Liver (tissue), 9 donors: Measurements from ENCODE around the gene CNTD1. TPM values are rescaled to one million over a fixed set of nuclear protein-coding genes. Genes with fewer than 3 reads are reported as not detected.

Source experiments
- DNase-seq: peaks from one replicate; pipeline ENCODE4 v3.0.0-alpha.2; 2017; ENCODE audit warnings: low spot score
- H3K27ac ChIP-seq, 2 donors: one replicate each; pipeline ENCODE4 v1.7.0; 2013; ENCODE audit warnings: inconsistent platforms in 2 of 2, low read length in 2 of 2, control low read depth in 1 of 2, low read depth in 1 of 2, mild to moderate bottlenecking in 1 of 2
- H3K27me3 ChIP-seq, 4 donors: one replicate each; pipeline versions ENCODE4 v1.6.1 to v1.7.0; 2013; ENCODE audit warnings: low read length in 3 of 4, inconsistent platforms in 1 of 4, mild to moderate bottlenecking in 1 of 4, moderate library complexity in 1 of 4; ENCODE audit not compliant: control insufficient read depth in 4 of 4, insufficient read depth in 4 of 4
- H3K36me3 ChIP-seq, 4 donors: one replicate each; pipeline versions ENCODE4 v1.6.1 to v1.7.0; 2013; ENCODE audit warnings: low read length in 3 of 4, mild to moderate bottlenecking in 3 of 4, low read depth in 1 of 4, moderate library complexity in 1 of 4; ENCODE audit not compliant: control insufficient read depth in 4 of 4, insufficient read depth in 3 of 4
- H3K4me1 ChIP-seq, 4 donors: one replicate each; pipeline versions ENCODE4 v1.6.1 to v1.7.0; 2013; ENCODE audit warnings: low read length in 3 of 4, mild to moderate bottlenecking in 3 of 4, moderate library complexity in 1 of 4; ENCODE audit not compliant: control insufficient read depth in 4 of 4, insufficient read depth in 4 of 4
- H3K4me3 ChIP-seq, 3 donors: one replicate each; pipeline versions ENCODE4 v1.6.1 to v1.7.0; 2013; ENCODE audit warnings: low read length in 3 of 3, control low read depth in 1 of 3, low read depth in 1 of 3, mild to moderate bottlenecking in 1 of 3
- H3K9ac ChIP-seq, 2 donors: one replicate each; pipeline ENCODE4 v1.7.0; 2013; ENCODE audit warnings: low read length in 2 of 2, mild to moderate bottlenecking in 2 of 2, moderate library complexity in 2 of 2, control low read depth in 1 of 2, low read depth in 1 of 2
- H3K9me3 ChIP-seq, 4 donors: one replicate each; pipeline versions ENCODE4 v1.6.1 to v1.7.0; 2013; ENCODE audit warnings: low read length in 3 of 4; ENCODE audit not compliant: control insufficient read depth in 4 of 4
- ATF3 ChIP-seq: IDR thresholded peaks from 2 replicates; pipeline ENCODE4 v1.6.1; 2016; ENCODE audit warnings: antibody characterized with exemption
- CTCF ChIP-seq: fragments of 150-350 bp; IDR thresholded peaks from 2 replicates; pipeline ENCODE4 v1.5.1; 2017; ENCODE audit warnings: improper control_type of control experiment, low read depth, low read length; ENCODE audit not compliant: missing input control
- EGR1 ChIP-seq, 2 donors: IDR thresholded peaks; 2 replicates each; pipeline ENCODE4 v1.6.1; 2016 to 2018; ENCODE audit warnings: antibody characterized with exemption in 2 of 2, low read depth in 2 of 2
- FOXA1 ChIP-seq: IDR thresholded peaks from 2 replicates; pipeline ENCODE4 v1.6.1; 2016; ENCODE audit warnings: antibody characterized with exemption
- FOXA2 ChIP-seq: IDR thresholded peaks from 2 replicates; pipeline ENCODE4 v1.6.1; 2016; ENCODE audit warnings: antibody characterized with exemption
- GABPA ChIP-seq, 2 donors: IDR thresholded peaks in 1 of 2; conservative IDR thresholded peaks in 1 of 2; 2 replicates each; pipeline ENCODE4 v1.6.1; 2016; ENCODE audit warnings: antibody characterized with exemption in 2 of 2, mild to moderate bottlenecking in 1 of 2, moderate library complexity in 1 of 2
- HNF4A ChIP-seq, 2 donors: conservative IDR thresholded peaks; 2 replicates each; pipeline ENCODE4 v1.6.1; 2016; ENCODE audit warnings: antibody characterized with exemption in 2 of 2, mild to moderate bottlenecking in 2 of 2
- HNF4G ChIP-seq: IDR thresholded peaks from 2 replicates; pipeline ENCODE4 v1.6.1; 2016; ENCODE audit warnings: antibody characterized with exemption
- JUND ChIP-seq, 2 donors: IDR thresholded peaks; 2 replicates each; pipeline ENCODE4 v1.6.1; 2016; ENCODE audit warnings: antibody characterized with exemption in 2 of 2
- MAX ChIP-seq: IDR thresholded peaks from 2 replicates; pipeline ENCODE4 v1.6.1; 2016; ENCODE audit warnings: antibody characterized with exemption
- NR2F2 ChIP-seq: IDR thresholded peaks from 2 replicates; pipeline ENCODE4 v1.6.1; 2016; ENCODE audit warnings: antibody characterized with exemption
- RAD21 ChIP-seq, 2 donors: IDR thresholded peaks; 2 replicates each; pipeline ENCODE4 v1.6.1; 2016; ENCODE audit warnings: antibody characterized with exemption in 2 of 2, mild to moderate bottlenecking in 2 of 2
- REST ChIP-seq: IDR thresholded peaks from 2 replicates; pipeline ENCODE4 v1.6.1; 2016; ENCODE audit warnings: antibody characterized with exemption, mild to moderate bottlenecking
- RXRA ChIP-seq, 2 donors: IDR thresholded peaks; 2 replicates each; pipeline ENCODE4 v1.6.1; 2017 to 2018; ENCODE audit warnings: antibody characterized with exemption in 2 of 2, mild to moderate bottlenecking in 1 of 2
- SP1 ChIP-seq: IDR thresholded peaks from 2 replicates; pipeline ENCODE4 v1.6.1; 2018; ENCODE audit warnings: antibody characterized with exemption, mild to moderate bottlenecking
- TAF1 ChIP-seq: conservative IDR thresholded peaks from 2 replicates; pipeline ENCODE4 v1.6.1; 2016; ENCODE audit warnings: antibody characterized with exemption, mild to moderate bottlenecking
- YY1 ChIP-seq: IDR thresholded peaks from 2 replicates; pipeline ENCODE4 v1.6.1; 2016; ENCODE audit warnings: antibody characterized with exemption, mild to moderate bottlenecking
- ZBTB33 ChIP-seq: IDR thresholded peaks from 2 replicates; pipeline ENCODE4 v1.6.1; 2016; ENCODE audit warnings: antibody characterized with exemption
- WGBS: extraction: QIAGEN DNeasy Blood & Tissue Kit; methylation state at CpG from one replicate; pipeline ENCODE4 v1.1.7; 2013; 5-methylcytosine and 5-hydroxymethylcytosine counted together
- polyA plus RNA-seq, 2 donors: library from polyadenylated mRNA; stranded (reverse) in 1 of 2; unstranded in 1 of 2; fragments of 200-250 nt in 1 of 2; fragments of >200 nt in 1 of 2; fragmentation: Nextera tagmentation in 1 of 2; extraction: Ambion mirVana in 1 of 2; gene quantifications; one replicate each; pipeline versions ENCODE4 v1.2.1 to v1.2.3, GENCODE V29; 2013 to 2015
- total RNA-seq, 2 donors: library from RNA; depleted of rRNA; stranded (reverse); fragments of >200 nt; gene quantifications; one replicate each; pipeline ENCODE4 v1.2.3, GENCODE V29; 2014
- donor health status: healthy.
- donor health status: healthy.
- donor health status: healthy.
- donor health status: healthy.
- donor health status: healthy.

The CNTD1 gene
- total and polyA plus RNA-seq, 4 donors, result 0.28 to 0.93 (median 0.89) TPM; not detected in 1

GRCh38 chr17:42814633-42815399 lies 16.2 kb downstream of the CNTD1 start:
- Histone ChIP-seq H3K4me3 (no peak overlapping the region), H3K27ac (no peak overlapping the region), H3K9me3 (no peaks in the 10 kb centered on the region), H3K9ac (no peak overlapping the region), H3K36me3 (peaks cover 7 to 73% (median 57%) of the 10 kb centered on the region in 4 donors), H3K27me3 (no peaks in the 10 kb centered on the region), H3K4me1 (no peaks in the 10 kb centered on the region)
- TF ChIP-seq YY1 (no peak), EGR1 (IDR thresholded peaks at IDR 0.05; ENCODE audit: low read depth in 2 of 2) (no peak), HNF4G (no peak), NR2F2 (no peak), ZBTB33 (no peak), MAX (no peak), SP1 (no peak), FOXA1 (no peak), CTCF (no peak), RAD21 (IDR thresholded peaks at IDR 0.05) (no peak), FOXA2 (no peak), TAF1 (no peak), REST (no peak), HNF4A (conservative IDR thresholded peaks at IDR 0.05) (no peak), JUND (IDR thresholded peaks at IDR 0.05) (no peak), ATF3 (no peak), GABPA (IDR thresholded peaks at IDR 0.05 in 1 of 2, conservative IDR thresholded peaks at IDR 0.05 in 1 of 2) (no peak), RXRA (IDR thresholded peaks at IDR 0.05) (no peak)
- DNase-seq, result no peak
- 82% methylated on average over 8 of the region's 8 CpGs for WGBS
